ENCODE measurements around the gene LRRC47. TPM values are rescaled to one million over a fixed set of nuclear protein-coding genes. Genes with fewer than 3 reads are reported as not detected.

LRRC47 gene
- total RNA-seq, 1 donor from 2014 or later: 57.9 TPM

- Mint-ChIP-seq H3K4me1 (peaks cover 9% of the 10 kb centered on the region), H3K4me3 (peak overlapping the region; percentile 34), H3K9me3 (no peaks in the 10 kb centered on the region), H3K27me3 (ENCODE audit: low read depth) (no peaks in the 10 kb centered on the region), H3K36me3 (ENCODE audit: low read depth) (no peaks in the 10 kb centered on the region), H3K27ac (ENCODE audit: unreplicated experiment) (no peak overlapping the region)
- TF ChIP-seq CTCF (conservative IDR thresholded peaks at IDR 0.05): no peak
- no peak for DNase-seq (ENCODE audit: low read depth, low spot score)
These were observed 63.0 kb downstream of the LRRC47 start for GRCh38 chr1:3733094-3733882.

GRCh38 chr1:3732434-3733093 lies 63.7 kb downstream of the LRRC47 start:
- no peak for TF ChIP-seq CTCF (conservative IDR thresholded peaks at IDR 0.05)
- Mint-ChIP-seq H3K27ac (ENCODE audit: unreplicated experiment) (no peak overlapping the region), H3K36me3 (ENCODE audit: low read depth) (no peaks in the 10 kb centered on the region), H3K4me3 (no peak overlapping the region), H3K4me1 (peaks cover 9% of the 10 kb centered on the region), H3K9me3 (no peaks in the 10 kb centered on the region), H3K27me3 (ENCODE audit: low read depth) (no peaks in the 10 kb centered on the region)
- no peak for DNase-seq (ENCODE audit: low read depth, low spot score)

GRCh38 chr1:3731583-3732433 lies 64.5 kb downstream of the LRRC47 start:
- Mint-ChIP-seq H3K4me3 (peak overlapping the region; percentile 54), H3K27ac (ENCODE audit: unreplicated experiment) (no peak overlapping the region), H3K9me3 (no peaks in the 10 kb centered on the region), H3K4me1 (peaks cover 9% of the 10 kb centered on the region), H3K36me3 (ENCODE audit: low read depth) (no peaks in the 10 kb centered on the region), H3K27me3 (ENCODE audit: low read depth) (no peaks in the 10 kb centered on the region)
- DNase-seq (ENCODE audit: low read depth, low spot score): no peak
- no peak for TF ChIP-seq CTCF (conservative IDR thresholded peaks at IDR 0.05)

- no peak for TF ChIP-seq CTCF (conservative IDR thresholded peaks at IDR 0.05)
- no peaks in the 10 kb centered on the region for H3K27me3 Mint-ChIP-seq (ENCODE audit: low read depth)
- DNase-seq (ENCODE audit: low read depth, low spot score): no peak
- H3K4me3 Mint-ChIP-seq: no peak overlapping the region
- H3K36me3 Mint-ChIP-seq (ENCODE audit: low read depth): no peaks in the 10 kb centered on the region
- no peak overlapping the region for H3K27ac Mint-ChIP-seq (ENCODE audit: unreplicated experiment)
- no peaks in the 10 kb centered on the region for H3K9me3 Mint-ChIP-seq
- H3K4me1 Mint-ChIP-seq: peaks cover 9% of the 10 kb centered on the region
These were observed 65.6 kb downstream of the LRRC47 start for GRCh38 chr1:3730543-3731247.

Measured in neural crest cell (in vitro differentiated cells).